CD4-positive, alpha-beta T cell treated with Interleukin-4 for 4 hours (primary cell): Measurements from ENCODE around the gene CCDC85B.
A peak's percentile ranks its signal among the peaks of the same experiment; 100 is the strongest.

Experiments used
- DNase-seq: peaks from one replicate; pipeline ENCODE4 v3.0.0-alpha.2; 2020

Gene CCDC85B

GRCh38 chr11:65912845-65913244, 22.4 kb downstream of the CCDC85B start:
- DNase-seq: no peak

- DNase-seq: no peak
Measured at GRCh38 chr11:65915101-65915820, 24.8 kb downstream of the CCDC85B start.

- DNase-seq: no peak
Measured at GRCh38 chr11:65915821-65916251, 25.4 kb downstream of the CCDC85B start.

- no peak for DNase-seq
Measured at GRCh38 chr11:65916391-65916790, 25.9 kb downstream of the CCDC85B start.

- DNase-seq: no peak
Measured at GRCh38 chr11:65917077-65917433, 26.6 kb downstream of the CCDC85B start.

GRCh38 chr11:65917434-65918210, 27.1 kb downstream of the CCDC85B start:
- no peak for DNase-seq

GRCh38 chr11:65918211-65919140, 28.0 kb downstream of the CCDC85B start, which contains the start of gene C11orf68:
TSS of gene C11orf68 (minus strand) at chr11:65919062. CDS start at chr11:65919031, 31 bp downstream.
- peak; percentile 22 for DNase-seq

GRCh38 chr11:65919141-65919572, 28.7 kb downstream of the CCDC85B start, which contains the start of gene DRAP1:
TSS of gene DRAP1 (plus strand) at chr11:65919426. CDS start at chr11:65919502, 76 bp downstream.
- DNase-seq: peak; percentile 98

GRCh38 chr11:65919573-65920371, 29.3 kb downstream of the CCDC85B start:
- peak; percentile 36 for DNase-seq

GRCh38 chr11:65920372-65920802, 29.9 kb downstream of the CCDC85B start:
- no peak for DNase-seq

- no peak for DNase-seq
Measured at GRCh38 chr11:65921033-65921555, 30.6 kb downstream of the CCDC85B start.

GRCh38 chr11:65921876-65922275, 31.4 kb downstream of the CCDC85B start:
- no peak for DNase-seq

- no peak for DNase-seq
Measured at GRCh38 chr11:65922565-65922964, 32.1 kb downstream of the CCDC85B start.

- no peak for DNase-seq
Measured at GRCh38 chr11:65925397-65925796, 34.9 kb downstream of the CCDC85B start.

GRCh38 chr11:65927904-65928397, 37.5 kb downstream of the CCDC85B start:
- DNase-seq: peak; percentile 88

- DNase-seq: no peak
Measured at GRCh38 chr11:65928667-65929066, 38.2 kb downstream of the CCDC85B start.

- no peak for DNase-seq
Measured at GRCh38 chr11:65931773-65932557, 41.5 kb downstream of the CCDC85B start.

GRCh38 chr11:65932558-65932919, 42.1 kb downstream of the CCDC85B start:
- no peak for DNase-seq

- no peak for DNase-seq
Measured at GRCh38 chr11:65934014-65934413, 43.5 kb downstream of the CCDC85B start.

- no peak for DNase-seq
Measured at GRCh38 chr11:65937766-65938165, 47.3 kb downstream of the CCDC85B start.
